Measurements from ENCODE around the gene PMEPA1. TPM values are rescaled to one million over a fixed set of nuclear protein-coding genes. Genes with fewer than 3 reads are reported as not detected.

PMEPA1 gene
- total and polyA plus RNA-seq, 2 donors (not counting 3 experiments of a cell fraction or from before 2014, with no cell fraction given), result 31.6 to 33.2 TPM

- H3K4me2 ChIP-seq (ENCODE audit: insufficient read depth, low read length), result no peak overlapping the region
- ChIA-PET POLR2A (no interaction called here), CTCF (no interaction called here)
- BruUV-seq (replicated peaks), result no TSS peak
- DNase-seq (ENCODE audit: low read depth, low spot score) (no peak), FAIRE-seq (no peak)
- no peaks in the 10 kb centered on the region for H3K9me3 ChIP-seq (replicated peaks; ENCODE audit: control insufficient read depth, insufficient read depth, low read length)
- H3K9me1 ChIP-seq (replicated peaks; ENCODE audit: control insufficient read depth, extremely low read depth, insufficient read depth, low read length), result no peaks in the 10 kb centered on the region
- H3K79me2 ChIP-seq (ENCODE audit: control insufficient read depth, insufficient read depth, low read length), result no peaks in the 10 kb centered on the region
- no peak overlapping the region for H2AFZ ChIP-seq (ENCODE audit: low read depth, low read length)
- H3K4me3 ChIP-seq (replicated peaks in 1 of 3; ENCODE audit: insufficient read depth in 1 of 3, low read depth in 1 of 3, low read length in 3 of 3), result no peak overlapping the region
- no peaks in the 10 kb centered on the region for H3K4me1 ChIP-seq (ENCODE audit: control insufficient read depth, extremely low read depth, insufficient read depth, low read length)
- no peak overlapping the region for H3K9ac ChIP-seq (replicated peaks; ENCODE audit: extremely low read depth, insufficient read depth, low read length)
- dilution Hi-C loops (cut with MboI; ENCODE audit: extremely low pct_ligation_motif_present, low sequenced_read_pairs) (no loop called here), intact Hi-C loops (cut with micrococcal nuclease) (no loop called here)
- peaks cover 9 to 37% of the 10 kb centered on the region in 2 experiments for H3K27me3 ChIP-seq (ENCODE audit: control insufficient read depth in 2 of 2, insufficient read depth in 2 of 2, low read length in 2 of 2)
- TF ChIP-seq POLR2AphosphoS5 (IDR thresholded peaks at IDR 0.05; ENCODE audit: insufficient read depth, low read depth, low read length) (no peak), EZH2 (IDR thresholded peaks at IDR 0.05; ENCODE audit: borderline replicate concordance, low read depth, low read length, severe bottlenecking) (no peak), JUN (IDR thresholded peaks at IDR 0.05; ENCODE audit: borderline replicate concordance, insufficient read depth, insufficient read length, low read depth) (no peak), FOS (IDR thresholded peaks at IDR 0.05; ENCODE audit: borderline replicate concordance, insufficient read depth, low read length) (no peak), GATA2 (IDR thresholded peaks at IDR 0.05; ENCODE audit: insufficient read depth, insufficient read length, low read depth, low read length) (no peak), POLR2A (IDR thresholded peaks at IDR 0.05; ENCODE audit: low read depth, low read length) (no peak), MYC (IDR thresholded peaks at IDR 0.05; ENCODE audit: low read depth, low read length) (no peak), CTCF (IDR thresholded peaks at IDR 0.05; ENCODE audit: extremely low read depth in 1 of 2, insufficient read depth in 1 of 2, low read depth in 1 of 2, low read length in 2 of 2) (no peak)
- TF ChIP-seq, protein P1, sequence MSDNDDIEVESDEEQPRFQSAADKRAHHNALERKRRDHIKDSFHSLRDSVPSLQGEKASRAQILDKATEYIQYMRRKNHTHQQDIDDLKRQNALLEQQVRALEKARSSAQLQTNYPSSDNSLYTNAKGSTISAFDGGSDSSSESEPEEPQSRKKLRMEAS (IDR thresholded peaks at IDR 0.05; ENCODE audit: insufficient read depth, insufficient read length), result no peak
- H3K27ac ChIP-seq (ENCODE audit: insufficient read depth, low read depth, low read length), result no peak overlapping the region
- H3K36me3 ChIP-seq (ENCODE audit: control insufficient read depth in 2 of 2, extremely low read depth in 1 of 2, insufficient read depth in 2 of 2, low read length in 2 of 2), result no peaks in the 10 kb centered on the region
- no peaks in the 10 kb centered on the region for H4K20me1 ChIP-seq (replicated peaks; ENCODE audit: control insufficient read depth, extremely low read depth, insufficient read depth, low read length)
These were observed 15.8 kb upstream of the PMEPA1 start for GRCh38 chr20:57725636-57726035.

All from endothelial cell of umbilical vein (primary cell).